ENCODE data around the gene GAPDH. TPM values are rescaled to one million over a fixed set of nuclear protein-coding genes. Genes with fewer than 3 reads are reported as not detected.

GAPDH gene
- total and polyA plus RNA-seq, 2 experiments from 2014 or later = 1,719 to 2,607 TPM

- Histone ChIP-seq H3K79me2 (peaks cover 11% of the 10 kb centered on the region), H3K4me1 (ENCODE audit: insufficient read depth) (peaks cover 13% of the 10 kb centered on the region), H3K36me3 (replicated peaks; ENCODE audit: insufficient read depth, low read depth) (no peaks in the 10 kb centered on the region), H3K4me2 (no peak overlapping the region), H3K27ac (no peak overlapping the region), H3K9me3 (ENCODE audit: low read depth) (no peaks in the 10 kb centered on the region), H2AFZ (no peak overlapping the region), H3K4me3 (no peak overlapping the region), H3K9me2 (replicated peaks; ENCODE audit: insufficient read depth) (no peaks in the 10 kb centered on the region), H4K20me1 (ENCODE audit: insufficient read depth, poor library complexity, severe bottlenecking) (no peaks in the 10 kb centered on the region), H3K27me3 (no peaks in the 10 kb centered on the region)
- TF ChIP-seq EZH2phosphoT487 (IDR thresholded peaks at IDR 0.05; ENCODE audit: low read depth, severe bottlenecking, unreplicated experiment) (no peak), CTCF (IDR thresholded peaks at IDR 0.05; ENCODE audit: poor library complexity) (no peak), EZH2 (IDR thresholded peaks at IDR 0.05; ENCODE audit: borderline replicate concordance) (no peak)
- no peak for DNase-seq (ENCODE audit: low spot score)
- WGBS (ENCODE audit: low lambda C conversion rate, missing lambda C conversion rate) = 89% methylated on average over 4 of the region's 4 CpGs
Measured at GRCh38 chr12:6527711-6528110, 6.6 kb upstream of the GAPDH start.

- TF ChIP-seq CTCF (IDR thresholded peaks at IDR 0.05; ENCODE audit: poor library complexity) (no peak), EZH2phosphoT487 (IDR thresholded peaks at IDR 0.05; ENCODE audit: low read depth, severe bottlenecking, unreplicated experiment) (no peak), EZH2 (IDR thresholded peaks at IDR 0.05; ENCODE audit: borderline replicate concordance) (no peak)
- H3K9me3 ChIP-seq (ENCODE audit: low read depth) = no peaks in the 10 kb centered on the region
- no peak overlapping the region for H3K4me3 ChIP-seq
Measured at GRCh38 chr12:6528539-6529235, 5.6 kb upstream of the GAPDH start.

GRCh38 chr12:6529291-6529737 lies 5.0 kb upstream of the GAPDH start:
- no peak overlapping the region for H3K4me2 ChIP-seq
- peaks cover 11% of the 10 kb centered on the region for H3K79me2 ChIP-seq
- peaks cover 19% of the 10 kb centered on the region for H3K4me1 ChIP-seq (ENCODE audit: insufficient read depth)
- no peak for DNase-seq (ENCODE audit: low spot score)
- no peak overlapping the region for H3K4me3 ChIP-seq
- H2AFZ ChIP-seq = no peak overlapping the region
- H3K9me2 ChIP-seq (replicated peaks; ENCODE audit: insufficient read depth) = no peaks in the 10 kb centered on the region
- TF ChIP-seq EZH2 (IDR thresholded peaks at IDR 0.05; ENCODE audit: borderline replicate concordance) (no peak), EZH2phosphoT487 (IDR thresholded peaks at IDR 0.05; ENCODE audit: low read depth, severe bottlenecking, unreplicated experiment) (no peak)
- no peaks in the 10 kb centered on the region for H3K9me3 ChIP-seq (ENCODE audit: low read depth)
- H3K27ac ChIP-seq = peak overlapping the region; percentile 58
- H3K27me3 ChIP-seq = no peaks in the 10 kb centered on the region
- no peaks in the 10 kb centered on the region for H4K20me1 ChIP-seq (ENCODE audit: insufficient read depth, poor library complexity, severe bottlenecking)
- no peaks in the 10 kb centered on the region for H3K36me3 ChIP-seq (replicated peaks; ENCODE audit: insufficient read depth, low read depth)
- WGBS (ENCODE audit: low lambda C conversion rate, missing lambda C conversion rate) = 77% methylated on average over 9 of the region's 9 CpGs

More at GRCh38 chr12:6528539-6529235, 5.6 kb upstream of the GAPDH start:
- peaks cover 19% of the 10 kb centered on the region for H3K4me1 ChIP-seq (ENCODE audit: insufficient read depth)
- no peaks in the 10 kb centered on the region for H3K27me3 ChIP-seq
- DNase-seq (ENCODE audit: low spot score) = no peak
- peaks cover 11% of the 10 kb centered on the region for H3K79me2 ChIP-seq
- H3K4me2 ChIP-seq = no peak overlapping the region
- peak overlapping the region; percentile 58 for H3K27ac ChIP-seq
- H4K20me1 ChIP-seq (ENCODE audit: insufficient read depth, poor library complexity, severe bottlenecking) = no peaks in the 10 kb centered on the region
- WGBS (ENCODE audit: low lambda C conversion rate, missing lambda C conversion rate) = 83% methylated on average over 17 of the region's 17 CpGs
- no peaks in the 10 kb centered on the region for H3K36me3 ChIP-seq (replicated peaks; ENCODE audit: insufficient read depth, low read depth)
- no peaks in the 10 kb centered on the region for H3K9me2 ChIP-seq (replicated peaks; ENCODE audit: insufficient read depth)
- no peak overlapping the region for H2AFZ ChIP-seq

- Histone ChIP-seq H3K27me3 (no peaks in the 10 kb centered on the region), H3K9me3 (ENCODE audit: low read depth) (no peaks in the 10 kb centered on the region), H3K79me2 (peaks cover 24% of the 10 kb centered on the region), H3K4me3 (no peak overlapping the region), H3K27ac (peak overlapping the region; percentile 92), H3K4me2 (no peak overlapping the region), H4K20me1 (ENCODE audit: insufficient read depth, poor library complexity, severe bottlenecking) (peaks cover 13% of the 10 kb centered on the region), H3K9me2 (replicated peaks; ENCODE audit: insufficient read depth) (no peaks in the 10 kb centered on the region), H2AFZ (no peak overlapping the region), H3K36me3 (replicated peaks; ENCODE audit: insufficient read depth, low read depth) (no peaks in the 10 kb centered on the region), H3K4me1 (ENCODE audit: insufficient read depth) (peaks cover 21% of the 10 kb centered on the region)
- no peak for DNase-seq (ENCODE audit: low spot score)
- TF ChIP-seq EZH2 (IDR thresholded peaks at IDR 0.05; ENCODE audit: borderline replicate concordance) (no peak), EZH2phosphoT487 (IDR thresholded peaks at IDR 0.05; ENCODE audit: low read depth, severe bottlenecking, unreplicated experiment) (no peak), CTCF (IDR thresholded peaks at IDR 0.05; ENCODE audit: poor library complexity) (no peak)
- 97% methylated on average over 18 of the region's 18 CpGs for WGBS (ENCODE audit: low lambda C conversion rate, missing lambda C conversion rate)
Measured at GRCh38 chr12:6530576-6531260, 3.6 kb upstream of the GAPDH start.
